Neuronal stem cell (in vitro differentiated cells): ENCODE results near the gene ZMYM1.
"Not testable (repeated sequence)": the region's sequence is repeated elsewhere in the genome, so short reads cannot be mapped to it uniquely, and the experiment has no call there.

Experiments used
- DNase-seq: peaks from one replicate; pipeline ENCODE4 v3.0.0-alpha.2; 2013; ENCODE audit warnings: low spot score
- H2AFZ ChIP-seq: one replicate; pipeline ENCODE4 v1.6.1; 2013; ENCODE audit warnings: mild to moderate bottlenecking, low read length, inconsistent platforms
- H2AK5ac ChIP-seq: 2 replicates; pipeline ENCODE4 v1.6.1; 2013; ENCODE audit warnings: low read depth, mild to moderate bottlenecking, inconsistent platforms, low read length, moderate library complexity, mixed read lengths
- H2BK120ac ChIP-seq: 2 replicates; pipeline ENCODE4 v1.6.1; 2013; ENCODE audit warnings: low read depth, mild to moderate bottlenecking, inconsistent platforms, low read length, moderate library complexity, mixed read lengths
- H2BK12ac ChIP-seq: one replicate; pipeline ENCODE4 v1.6.1; 2013; ENCODE audit warnings: low read length, inconsistent platforms
- H2BK15ac ChIP-seq: 2 replicates; pipeline ENCODE4 v1.6.1; 2013; ENCODE audit warnings: mild to moderate bottlenecking, low read length, inconsistent platforms, mixed read lengths
- H2BK5ac ChIP-seq: one replicate; pipeline ENCODE4 v1.6.1; 2013; ENCODE audit warnings: inconsistent platforms, mild to moderate bottlenecking, low read length, moderate library complexity
- H3K14ac ChIP-seq: one replicate; pipeline ENCODE4 v1.6.1; 2013; ENCODE audit warnings: low read length, inconsistent platforms
- H3K18ac ChIP-seq: 2 replicates; pipeline ENCODE4 v1.6.1; 2013; ENCODE audit warnings: low read length, inconsistent platforms
- H3K23ac ChIP-seq: 2 replicates; pipeline ENCODE4 v1.6.1; 2013; ENCODE audit warnings: low read depth, mild to moderate bottlenecking, mixed read lengths, low read length, inconsistent platforms; ENCODE audit not compliant: poor library complexity
- H3K27ac ChIP-seq: replicated peaks from 3 replicates; pipeline ENCODE4 v1.5.1; 2013; ENCODE audit warnings: low read length, inconsistent platforms
- H3K27me3 ChIP-seq, 3 experiments: 2 replicates each; pipeline ENCODE4 v1.6.1; 2013; ENCODE audit warnings: low read length in 3 of 3, mild to moderate bottlenecking in 2 of 3, inconsistent platforms in 1 of 3, low read depth in 1 of 3, mixed read lengths in 1 of 3, moderate library complexity in 1 of 3; ENCODE audit not compliant: control insufficient read depth in 3 of 3, insufficient read depth in 3 of 3
- H3K36me3 ChIP-seq, 2 donors: replicated peaks in 1 of 2; 2 replicates each; pipeline ENCODE4 v1.6.1; 2013; ENCODE audit warnings: low read length in 2 of 2; ENCODE audit not compliant: control insufficient read depth in 2 of 2, insufficient read depth in 2 of 2
- H3K4ac ChIP-seq: 2 replicates; pipeline ENCODE4 v1.6.1; 2013; ENCODE audit warnings: inconsistent platforms, mild to moderate bottlenecking, low read length, moderate library complexity
- H3K4me1 ChIP-seq, 2 donors: 1 replicate in 1 of 2; 2 replicates in 1 of 2; pipeline ENCODE4 v1.6.1; 2013; ENCODE audit warnings: low read length in 2 of 2, low read depth in 1 of 2; ENCODE audit not compliant: control insufficient read depth in 2 of 2, insufficient read depth in 1 of 2
- H3K4me2 ChIP-seq: one replicate; pipeline ENCODE4 v1.6.1; 2013; ENCODE audit warnings: mild to moderate bottlenecking, low read length, inconsistent platforms; ENCODE audit not compliant: insufficient read depth, poor library complexity, severe bottlenecking
- H3K4me3 ChIP-seq, 2 donors: 2 replicates each; pipeline ENCODE4 v1.5.1; 2013; ENCODE audit warnings: low read length in 2 of 2, mild to moderate bottlenecking in 2 of 2, inconsistent platforms in 1 of 2, moderate library complexity in 1 of 2
- H3K79me1 ChIP-seq: one replicate; pipeline ENCODE4 v1.6.1; 2013; ENCODE audit warnings: low read depth, mild to moderate bottlenecking, inconsistent platforms, low read length, moderate library complexity
- H3K9ac ChIP-seq: one replicate; pipeline ENCODE4 v1.6.1; 2013; ENCODE audit warnings: mild to moderate bottlenecking, low read depth, low read length, inconsistent platforms; ENCODE audit not compliant: poor library complexity
- H3K9me3 ChIP-seq, 2 donors: replicated peaks in 1 of 2; 2 replicates each; pipeline versions ENCODE3 to v1.6.1; 2013; ENCODE audit warnings: low read length in 2 of 2, mild to moderate bottlenecking in 2 of 2, inconsistent platforms in 1 of 2, low read depth in 1 of 2, mixed read lengths in 1 of 2, moderate library complexity in 1 of 2; ENCODE audit not compliant: control insufficient read depth in 2 of 2, insufficient read depth in 1 of 2
- H4K8ac ChIP-seq: one replicate; pipeline ENCODE4 v1.6.1; 2013; ENCODE audit warnings: low read depth, mild to moderate bottlenecking, inconsistent platforms, low read length, moderate library complexity
- H4K91ac ChIP-seq: one replicate; pipeline ENCODE4 v1.6.1; 2013; ENCODE audit warnings: low read length, low read depth, mild to moderate bottlenecking, inconsistent platforms; ENCODE audit not compliant: poor library complexity
- WGBS, 2 donors: extraction: QIAGEN DNeasy Blood & Tissue Kit; methylation state at CpG; one replicate each; pipeline ENCODE4 v1.1.7; 2013; ENCODE audit warnings: missing lambda C conversion rate in 2 of 2, mixed read lengths in 1 of 2; ENCODE audit not compliant: insufficient read length in 2 of 2, insufficient replicate concordance in 1 of 2; ENCODE audit errors: extremely low coverage in 2 of 2; 5-methylcytosine and 5-hydroxymethylcytosine counted together

ZMYM1 gene

DNA sequence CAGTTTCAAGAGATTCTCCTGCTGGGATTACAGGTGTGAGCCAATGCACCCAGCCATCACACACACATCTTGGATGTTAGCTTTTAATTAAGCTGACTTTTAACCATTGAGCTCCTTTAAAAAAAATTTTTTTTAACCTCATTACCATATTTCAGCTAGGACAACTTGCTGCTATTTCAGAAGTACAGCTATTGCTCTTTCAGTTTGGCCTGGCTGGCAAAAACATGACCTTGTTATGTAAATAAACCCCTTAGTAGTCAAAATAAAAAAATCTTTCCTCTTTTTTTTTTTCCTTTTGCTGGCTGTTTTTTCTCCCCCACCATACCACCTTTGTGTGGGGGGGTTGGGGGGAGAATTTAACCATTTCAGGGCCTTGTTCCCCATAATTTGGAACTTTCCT is 49.9 kb downstream of the ZMYM1 start:
- Histone ChIP-seq H3K9ac (no peak overlapping the region), H3K4ac (no peak overlapping the region), H3K23ac (no peak overlapping the region), H2BK15ac (no peak overlapping the region), H2BK5ac (no peak overlapping the region), H3K9me3 (no peaks in the 10 kb centered on the region), H4K91ac (no peak overlapping the region), H2BK120ac (no peak overlapping the region), H3K14ac (no peak overlapping the region), H3K4me2 (no peak overlapping the region), H3K27me3 (no peaks in the 10 kb centered on the region), H4K8ac (no peak overlapping the region), H3K79me1 (no peaks in the 10 kb centered on the region), H2AK5ac (no peak overlapping the region), H3K27ac (no peak overlapping the region), H3K36me3 (no peaks in the 10 kb centered on the region), H2BK12ac (no peak overlapping the region), H3K4me3 (no peak overlapping the region), H3K18ac (no peak overlapping the region), H3K4me1 (no peaks in the 10 kb centered on the region), H2AFZ (no peak overlapping the region)
- no peak for DNase-seq

GRCh38 chr1:35136780-35137179 is 57.6 kb downstream of the ZMYM1 start:
- Histone ChIP-seq H3K27me3 (peaks cover 0 to 2% (median 0%) of the 10 kb centered on the region in 3 experiments), H2BK12ac (no peak overlapping the region), H3K4me1 (no peaks in the 10 kb centered on the region), H3K36me3 (no peaks in the 10 kb centered on the region), H3K27ac (no peak overlapping the region), H3K23ac (no peak overlapping the region), H3K4ac (no peak overlapping the region), H4K8ac (no peak overlapping the region), H3K79me1 (no peaks in the 10 kb centered on the region), H2BK15ac (no peak overlapping the region), H3K4me2 (no peak overlapping the region), H3K9me3 (no peaks in the 10 kb centered on the region), H3K14ac (no peak overlapping the region), H2BK5ac (no peak overlapping the region), H2AK5ac (no peak overlapping the region), H4K91ac (no peak overlapping the region), H2AFZ (no peak overlapping the region), H3K9ac (no peak overlapping the region), H3K4me3 (no peak overlapping the region), H2BK120ac (no peak overlapping the region), H3K18ac (no peak overlapping the region)
- DNase-seq = no peak
- no CpG with 5 or more reads among the region's 3 CpGs for WGBS, 2 donors

- H2BK12ac ChIP-seq, H3K4me3 ChIP-seq, H2BK120ac ChIP-seq, H3K4me1 ChIP-seq, H2BK5ac ChIP-seq, H3K4me2 ChIP-seq, H2AFZ ChIP-seq, H3K27ac ChIP-seq, H2AK5ac ChIP-seq, H4K91ac ChIP-seq, H3K18ac ChIP-seq, H4K8ac ChIP-seq, H3K27me3 ChIP-seq, H3K36me3 ChIP-seq, H3K4ac ChIP-seq, H3K9ac ChIP-seq, H3K23ac ChIP-seq, H3K79me1 ChIP-seq, DNase-seq, H3K9me3 ChIP-seq, H2BK15ac ChIP-seq, H3K14ac ChIP-seq: not testable (repeated sequence)
- WGBS, 2 donors = no CpG with 5 or more reads among the region's 5 CpGs
These were observed 58.4 kb downstream of the ZMYM1 start for GRCh38 chr1:35137590-35137989.

GRCh38 chr1:35142294-35142693 is 63.1 kb downstream of the ZMYM1 start:
- not testable (repeated sequence) for DNase-seq, H3K79me1 ChIP-seq, H3K14ac ChIP-seq, H3K27me3 ChIP-seq, H2BK120ac ChIP-seq, H3K4me2 ChIP-seq, H4K91ac ChIP-seq, H3K4ac ChIP-seq, H2BK15ac ChIP-seq, H4K8ac ChIP-seq, H3K9ac ChIP-seq, H3K18ac ChIP-seq, H2BK5ac ChIP-seq, H3K27ac ChIP-seq, H3K23ac ChIP-seq, H3K36me3 ChIP-seq, H2AFZ ChIP-seq, H2BK12ac ChIP-seq, H2AK5ac ChIP-seq, H3K4me1 ChIP-seq, H3K9me3 ChIP-seq, H3K4me3 ChIP-seq
